Nephron (organoid): ENCODE data around the gene MITF.
A peak's percentile ranks its signal among the peaks of the same experiment; 100 is the strongest.

ENCODE experiments used
- H3K27ac Mint-ChIP-seq, 3 experiments: 2 replicates each; pipeline ENCODE4 v1.8.0; 2020; ENCODE audit warnings: mixed read lengths in 3 of 3, mild to moderate bottlenecking in 2 of 3, moderate library complexity in 1 of 3
- H3K27me3 Mint-ChIP-seq: 2 replicates; pipeline ENCODE4 v1.8.0; 2021; ENCODE audit warnings: low read depth, mild to moderate bottlenecking, moderate library complexity, mixed read lengths
- H3K36me3 Mint-ChIP-seq: 2 replicates; pipeline ENCODE4 v1.8.0; 2020; ENCODE audit warnings: low read depth, mixed read lengths
- H3K4me1 Mint-ChIP-seq: 2 replicates; pipeline ENCODE4 v1.8.0; 2020; ENCODE audit warnings: mixed read lengths
- H3K4me3 Mint-ChIP-seq, 3 experiments: 2 replicates each; pipeline ENCODE4 v1.8.0; 2020; ENCODE audit warnings: mild to moderate bottlenecking in 3 of 3, mixed read lengths in 3 of 3, moderate library complexity in 2 of 3
- H3K9me3 Mint-ChIP-seq: 2 replicates; pipeline ENCODE4 v1.8.0; 2020; ENCODE audit warnings: mixed read lengths
- TF ChIP-seq, protein P1 (sequence below), 3 experiments: fragments of 200-600 bp; sonication (generic); IDR thresholded peaks; one replicate each; pipeline ENCODE4 v1.5.0; 2021; ENCODE audit warnings: antibody characterized with exemption in 3 of 3; ENCODE audit not compliant: unreplicated experiment in 3 of 3

The MITF gene

GRCh38 chr3:69741032-69741767 lies 1.9 kb downstream of the MITF start:
- no peaks in the 10 kb centered on the region for H3K9me3 Mint-ChIP-seq
- H3K27me3 Mint-ChIP-seq, result peaks cover 34% of the 10 kb centered on the region
- peak overlapping the region; percentile 93 to 94 (median 94) for H3K4me3 Mint-ChIP-seq
- TF ChIP-seq, protein P1, sequence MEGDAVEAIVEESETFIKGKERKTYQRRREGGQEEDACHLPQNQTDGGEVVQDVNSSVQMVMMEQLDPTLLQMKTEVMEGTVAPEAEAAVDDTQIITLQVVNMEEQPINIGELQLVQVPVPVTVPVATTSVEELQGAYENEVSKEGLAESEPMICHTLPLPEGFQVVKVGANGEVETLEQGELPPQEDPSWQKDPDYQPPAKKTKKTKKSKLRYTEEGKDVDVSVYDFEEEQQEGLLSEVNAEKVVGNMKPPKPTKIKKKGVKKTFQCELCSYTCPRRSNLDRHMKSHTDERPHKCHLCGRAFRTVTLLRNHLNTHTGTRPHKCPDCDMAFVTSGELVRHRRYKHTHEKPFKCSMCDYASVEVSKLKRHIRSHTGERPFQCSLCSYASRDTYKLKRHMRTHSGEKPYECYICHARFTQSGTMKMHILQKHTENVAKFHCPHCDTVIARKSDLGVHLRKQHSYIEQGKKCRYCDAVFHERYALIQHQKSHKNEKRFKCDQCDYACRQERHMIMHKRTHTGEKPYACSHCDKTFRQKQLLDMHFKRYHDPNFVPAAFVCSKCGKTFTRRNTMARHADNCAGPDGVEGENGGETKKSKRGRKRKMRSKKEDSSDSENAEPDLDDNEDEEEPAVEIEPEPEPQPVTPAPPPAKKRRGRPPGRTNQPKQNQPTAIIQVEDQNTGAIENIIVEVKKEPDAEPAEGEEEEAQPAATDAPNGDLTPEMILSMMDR (IDR thresholded peaks at IDR 0.05; ENCODE audit: unreplicated experiment in 3 of 3), result no peak
- H3K36me3 Mint-ChIP-seq, result no peaks in the 10 kb centered on the region
- H3K27ac Mint-ChIP-seq, result peak overlapping the region in 2 of 3 experiments; percentile 9 to 64
- H3K4me1 Mint-ChIP-seq, result peaks cover 35% of the 10 kb centered on the region

DNA sequence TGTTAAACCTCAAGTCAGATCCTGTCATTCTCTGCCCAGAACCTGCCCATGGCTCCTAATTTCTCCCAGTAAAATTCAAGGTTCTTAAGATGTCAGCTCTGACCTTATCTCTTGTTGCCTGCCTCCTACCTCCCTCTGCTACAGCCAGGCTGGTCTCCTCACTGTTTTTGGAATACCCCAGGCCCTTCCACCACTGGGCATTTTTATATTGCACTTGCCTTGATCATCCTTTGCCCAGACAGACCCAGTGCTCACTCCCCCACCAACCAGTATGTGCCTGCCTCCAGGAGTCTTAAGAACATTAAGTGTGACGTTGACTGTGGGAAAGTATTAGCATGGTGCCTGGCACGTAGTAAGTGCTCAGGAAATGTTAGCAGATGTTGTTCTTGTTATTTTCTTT lies 3.1 kb downstream of the MITF start:
- Mint-ChIP-seq H3K27me3 (peaks cover 24% of the 10 kb centered on the region), H3K4me1 (peaks cover 33% of the 10 kb centered on the region), H3K4me3 (peak overlapping the region; percentile 10 to 41 (median 22)), H3K9me3 (no peaks in the 10 kb centered on the region), H3K36me3 (no peaks in the 10 kb centered on the region), H3K27ac (no peak overlapping the region)
- TF ChIP-seq, protein P1 (IDR thresholded peaks at IDR 0.05; ENCODE audit: unreplicated experiment in 3 of 3), result no peak

- no peak overlapping the region for H3K27ac Mint-ChIP-seq
- peaks cover 17% of the 10 kb centered on the region for H3K27me3 Mint-ChIP-seq
- no peak overlapping the region for H3K4me3 Mint-ChIP-seq
- peaks cover 18% of the 10 kb centered on the region for H3K4me1 Mint-ChIP-seq
- TF ChIP-seq, protein P1 (IDR thresholded peaks at IDR 0.05; ENCODE audit: unreplicated experiment in 3 of 3), result no peak
- no peaks in the 10 kb centered on the region for H3K36me3 Mint-ChIP-seq
- H3K9me3 Mint-ChIP-seq, result no peaks in the 10 kb centered on the region
Measured at GRCh38 chr3:69743975-69744906, 5.0 kb downstream of the MITF start.

DNA sequence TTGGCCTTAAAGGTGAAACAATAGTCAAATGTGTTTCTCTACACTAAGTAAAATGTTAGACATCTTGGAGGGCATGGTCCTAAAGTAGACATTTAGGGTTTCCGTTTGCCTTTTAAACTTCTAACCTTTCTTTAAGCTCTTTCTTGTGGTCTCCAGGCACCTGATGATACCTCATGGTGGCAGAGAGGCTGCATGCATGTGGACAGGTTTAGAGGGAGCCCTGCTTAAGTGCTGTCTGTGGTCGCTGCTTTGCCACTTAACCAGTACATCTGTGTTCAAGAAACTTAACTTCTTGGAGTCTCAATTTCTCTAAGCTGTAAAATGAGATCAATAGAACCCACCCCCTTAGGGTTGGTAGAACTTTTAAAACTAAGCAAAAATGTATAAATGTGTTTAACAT lies 6.2 kb downstream of the MITF start:
- peaks cover 9% of the 10 kb centered on the region for H3K27me3 Mint-ChIP-seq
- H3K36me3 Mint-ChIP-seq, result no peaks in the 10 kb centered on the region
- H3K27ac Mint-ChIP-seq, result no peak overlapping the region
- H3K9me3 Mint-ChIP-seq, result peaks cover 1% of the 10 kb centered on the region
- TF ChIP-seq, protein P1 (IDR thresholded peaks at IDR 0.05; ENCODE audit: unreplicated experiment in 3 of 3), result no peak
- H3K4me3 Mint-ChIP-seq, result no peak overlapping the region
- H3K4me1 Mint-ChIP-seq, result peaks cover 15% of the 10 kb centered on the region

GRCh38 chr3:69746119-69746518 lies 6.9 kb downstream of the MITF start:
- Mint-ChIP-seq H3K27me3 (peaks cover 3% of the 10 kb centered on the region), H3K4me1 (peaks cover 9% of the 10 kb centered on the region), H3K4me3 (no peak overlapping the region), H3K27ac (no peak overlapping the region), H3K9me3 (peaks cover 3% of the 10 kb centered on the region), H3K36me3 (no peaks in the 10 kb centered on the region)
- TF ChIP-seq, protein P1 (IDR thresholded peaks at IDR 0.05; ENCODE audit: unreplicated experiment in 3 of 3), result no peak
